ENCODE results near the gene CIDEC.

CIDEC gene

GRCh38 chr3:9915254-9916141 lies 35.4 kb upstream of the CIDEC start:
- peak overlapping the region; percentile 38 for H3K4me3 ChIP-seq (ENCODE audit: low read depth, low read length)
- in situ Hi-C loops (cut with HindIII; ENCODE audit: low sequenced_read_pairs): no loop called here
- no peak for DNase-seq (ENCODE audit: low read depth)
- TF ChIP-seq CTCF (IDR thresholded peaks at IDR 0.05; ENCODE audit: low read depth, low read length, missing control alignments): peak; percentile 44

- in situ Hi-C loops (cut with HindIII; ENCODE audit: low sequenced_read_pairs): no loop called here
- H3K4me3 ChIP-seq (ENCODE audit: low read depth, low read length): peak overlapping the region; percentile 38
- TF ChIP-seq CTCF (IDR thresholded peaks at IDR 0.05; ENCODE audit: low read depth, low read length, missing control alignments): no peak
- DNase-seq (ENCODE audit: low read depth): no peak
Measured at GRCh38 chr3:9914559-9915253, 34.7 kb upstream of the CIDEC start.

- in situ Hi-C loops (cut with HindIII; ENCODE audit: low sequenced_read_pairs): no loop called here
- H3K4me3 ChIP-seq (ENCODE audit: low read depth, low read length): no peak overlapping the region
- DNase-seq (ENCODE audit: low read depth): no peak
- no peak for TF ChIP-seq CTCF (IDR thresholded peaks at IDR 0.05; ENCODE audit: low read depth, low read length, missing control alignments)
Measured at GRCh38 chr3:9914011-9914410, 34.0 kb upstream of the CIDEC start.

GRCh38 chr3:9913601-9914000 lies 33.5 kb upstream of the CIDEC start:
- TF ChIP-seq CTCF (IDR thresholded peaks at IDR 0.05; ENCODE audit: low read depth, low read length, missing control alignments): no peak

GRCh38 chr3:9912294-9912935 lies 32.4 kb upstream of the CIDEC start:
- in situ Hi-C loops (cut with HindIII; ENCODE audit: low sequenced_read_pairs): no loop called here
- peak; percentile 26 for DNase-seq (ENCODE audit: low read depth)
- no peak for TF ChIP-seq CTCF (IDR thresholded peaks at IDR 0.05; ENCODE audit: low read depth, low read length, missing control alignments)

More at GRCh38 chr3:9913601-9914000, 33.5 kb upstream of the CIDEC start:
- H3K4me3 ChIP-seq (ENCODE audit: low read depth, low read length): no peak overlapping the region
- no peak for DNase-seq (ENCODE audit: low read depth)
- in situ Hi-C loops (cut with HindIII; ENCODE audit: low sequenced_read_pairs): no loop called here

GRCh38 chr3:9911863-9912262 lies 31.8 kb upstream of the CIDEC start:
- no peak for TF ChIP-seq CTCF (IDR thresholded peaks at IDR 0.05; ENCODE audit: low read depth, low read length, missing control alignments)

More at GRCh38 chr3:9912294-9912935, 32.4 kb upstream of the CIDEC start:
- no peak overlapping the region for H3K4me3 ChIP-seq (ENCODE audit: low read depth, low read length)

More at GRCh38 chr3:9911863-9912262, 31.8 kb upstream of the CIDEC start:
- no peak overlapping the region for H3K4me3 ChIP-seq (ENCODE audit: low read depth, low read length)
- DNase-seq (ENCODE audit: low read depth): no peak
- in situ Hi-C loops (cut with HindIII; ENCODE audit: low sequenced_read_pairs): no loop called here
